Measurements from ENCODE around the gene FOXC1.

The FOXC1 gene

GRCh38 chr6:1609648-1610496, at the start of gene FOXC1:
FOXC1 (plus strand) TSS chr6:1609915; CDS start chr6:1610446, 531 bp downstream.
- no peak for DNase-seq (ENCODE audit: low read depth)

DNA sequence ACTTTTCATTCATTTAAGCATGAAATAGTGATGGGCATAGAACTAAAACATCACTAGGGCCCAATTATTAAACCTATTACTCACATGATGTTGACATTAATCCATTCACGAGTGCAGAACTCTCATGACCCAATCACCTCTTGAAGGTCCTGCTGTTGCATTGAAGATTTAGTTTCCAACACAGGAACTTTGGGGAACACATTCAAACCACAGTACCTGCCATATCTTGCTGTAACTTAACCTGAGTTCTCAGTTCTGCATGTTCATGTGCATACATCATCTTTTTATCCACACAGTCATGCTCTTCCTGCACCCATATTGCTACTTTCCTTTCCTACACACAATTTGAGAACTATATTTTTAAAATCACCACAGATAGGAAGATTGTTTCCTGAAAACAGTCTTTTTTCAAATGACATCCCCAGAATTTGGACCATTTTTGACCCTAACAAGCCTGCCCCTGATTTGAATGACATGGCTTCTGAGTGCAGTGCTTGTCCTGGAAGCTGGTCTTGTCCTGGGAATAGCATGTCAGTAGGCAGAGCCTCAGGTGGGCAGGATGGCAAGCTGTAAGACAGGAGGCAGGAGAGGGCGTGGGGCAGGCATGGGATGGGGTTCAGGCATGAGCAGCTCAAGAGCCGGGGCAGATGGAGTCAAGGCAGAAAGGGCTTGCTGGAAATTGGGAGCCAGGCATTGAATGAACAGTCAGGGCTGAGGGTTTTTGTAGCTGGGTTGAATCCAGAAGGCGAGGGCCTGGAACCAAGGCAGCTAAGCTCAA, 49.2 kb upstream of the FOXC1 start:
- DNase-seq (ENCODE audit: low read depth): no peak

DNA sequence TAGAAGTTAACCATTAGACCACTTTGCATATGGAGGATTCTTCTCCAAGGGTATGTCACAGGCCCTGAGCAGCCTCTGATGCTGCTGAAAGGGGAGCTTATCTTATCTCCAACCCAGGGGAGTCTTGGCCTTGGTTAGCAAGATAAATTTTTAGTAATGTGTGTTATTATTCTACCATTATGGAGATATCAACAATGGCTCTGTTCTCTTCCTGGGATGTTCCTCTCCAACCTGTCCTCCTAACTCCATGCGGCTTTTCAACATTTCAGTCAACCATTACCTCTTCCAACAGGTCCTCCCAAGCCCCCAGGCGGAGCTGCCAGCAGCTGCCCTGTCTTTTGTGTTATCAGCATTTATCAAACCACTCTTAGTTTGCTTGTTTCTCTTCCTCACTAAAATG, 48.4 kb upstream of the FOXC1 start:
- no peak for DNase-seq (ENCODE audit: low read depth)

GRCh38 chr6:1562171-1562955, 47.4 kb upstream of the FOXC1 start:
- DNase-seq (ENCODE audit: low read depth): no peak

DNA sequence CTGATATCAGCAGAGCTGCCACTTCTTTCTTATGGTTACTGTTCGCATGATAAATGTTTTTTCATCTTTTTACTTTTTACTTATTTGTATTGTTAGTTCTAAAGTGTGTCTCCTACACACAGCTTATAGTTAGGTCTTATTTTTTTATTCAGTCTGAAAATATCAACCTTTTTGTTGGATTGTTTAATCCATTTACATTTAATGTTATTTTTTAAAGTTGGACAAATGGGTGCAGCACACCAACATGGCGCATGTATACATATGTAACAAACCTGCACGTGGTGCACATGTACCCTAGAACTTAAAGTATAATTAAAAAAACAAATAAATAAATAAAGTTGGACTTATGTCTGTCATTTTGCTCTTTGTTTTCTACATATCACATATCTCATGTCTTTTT, 40.3 kb upstream of the FOXC1 start:
- DNase-seq (ENCODE audit: low read depth): no peak

DNA sequence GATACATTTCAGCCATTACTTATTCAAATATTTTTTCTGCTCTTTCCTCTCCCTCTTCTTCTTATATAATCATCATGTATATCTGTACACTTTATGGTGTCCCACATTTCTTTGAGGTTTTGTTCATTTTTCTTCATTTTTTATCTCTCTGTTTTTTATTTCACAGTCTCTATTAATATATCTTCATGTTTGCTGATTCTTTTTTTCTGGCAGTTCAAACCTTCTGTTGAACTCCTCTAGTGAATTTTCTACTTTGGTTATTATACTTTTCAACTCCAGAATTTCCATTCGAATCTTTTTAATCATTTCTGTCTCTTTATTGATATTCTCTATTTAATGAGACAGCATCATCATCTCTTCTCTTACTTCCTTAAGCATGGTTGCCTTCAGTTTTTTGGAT, 38.9 kb upstream of the FOXC1 start:
- DNase-seq (ENCODE audit: low read depth): no peak

GRCh38 chr6:1572892-1573291, 36.8 kb upstream of the FOXC1 start:
- no peak for DNase-seq (ENCODE audit: low read depth)

GRCh38 chr6:1574083-1574761, 35.5 kb upstream of the FOXC1 start:
- DNase-seq (ENCODE audit: low read depth): no peak

- no peak for DNase-seq (ENCODE audit: low read depth)
Measured at GRCh38 chr6:1574890-1575209, 34.9 kb upstream of the FOXC1 start.

DNA sequence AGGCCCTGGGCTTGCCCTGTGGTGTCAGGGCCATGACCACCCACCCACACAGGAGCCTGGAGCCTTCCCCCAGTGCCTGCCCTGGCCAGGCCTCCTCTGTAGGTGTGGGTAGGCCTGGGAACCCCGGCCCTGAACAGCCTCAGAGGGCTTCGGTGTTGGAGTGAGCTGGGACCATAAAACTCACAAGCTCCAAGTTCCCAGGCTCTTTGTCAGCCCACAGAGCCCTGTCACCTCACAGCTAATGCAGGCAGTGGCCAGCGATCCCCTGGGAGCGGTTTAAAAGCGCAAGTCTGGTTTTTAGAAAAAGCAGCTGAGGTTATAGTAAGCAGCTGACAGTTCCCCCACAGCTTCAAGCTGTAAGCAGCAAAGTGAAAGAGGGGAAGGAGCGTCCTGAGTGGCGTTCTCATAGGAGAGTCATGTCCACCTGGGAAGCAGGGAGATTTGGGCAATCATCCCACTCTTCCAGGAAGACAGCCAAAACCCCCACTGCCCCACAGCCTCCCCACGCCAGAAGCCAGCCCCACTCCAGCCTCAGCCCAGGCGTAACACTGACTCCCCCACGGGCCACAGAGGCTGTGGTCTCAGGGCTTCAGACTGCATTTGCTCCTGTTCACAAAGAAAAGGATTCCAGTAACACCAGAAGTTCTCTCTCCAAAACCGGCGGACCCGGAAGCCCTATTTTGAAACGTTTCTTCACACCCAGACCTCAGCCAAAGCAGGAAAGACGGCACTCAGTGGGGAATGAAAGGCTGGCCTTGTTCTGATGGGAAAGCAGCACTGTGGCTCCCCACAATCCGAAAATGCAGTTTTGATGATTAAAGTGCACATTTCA, 34.3 kb upstream of the FOXC1 start:
- DNase-seq (ENCODE audit: low read depth): no peak

- no peak for DNase-seq (ENCODE audit: low read depth)
Measured at GRCh38 chr6:1576166-1576565, 33.5 kb upstream of the FOXC1 start.

GRCh38 chr6:1576711-1577110, 33.0 kb upstream of the FOXC1 start:
- no peak for DNase-seq (ENCODE audit: low read depth)

DNA sequence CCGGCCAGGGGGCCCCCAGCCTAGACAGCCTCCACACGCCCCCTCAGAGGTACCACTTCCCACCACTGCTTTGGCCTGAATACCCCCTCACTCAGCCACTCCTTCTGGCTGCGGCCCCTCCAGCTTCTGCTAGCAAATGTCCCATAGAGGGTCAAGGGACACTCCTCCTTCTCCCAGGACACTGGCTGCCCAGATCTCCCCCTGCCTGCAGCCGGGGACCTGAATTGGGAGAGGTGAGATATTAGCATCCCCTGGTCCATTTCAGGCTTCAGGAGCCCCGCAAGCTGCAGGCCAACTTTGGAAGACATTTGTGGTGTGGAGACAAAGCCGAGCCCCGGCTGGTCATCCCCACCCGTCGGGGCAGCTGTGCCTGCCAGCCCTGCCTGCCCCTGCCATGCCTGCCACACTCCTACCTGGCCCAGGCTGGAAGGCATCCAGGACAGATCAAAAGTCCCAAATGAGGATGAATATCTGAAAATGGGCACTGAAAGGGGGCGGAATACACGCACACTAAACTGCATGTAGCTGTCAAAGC, 32.5 kb upstream of the FOXC1 start:
- no peak for DNase-seq (ENCODE audit: low read depth)

- DNase-seq (ENCODE audit: low read depth): no peak
Measured at GRCh38 chr6:1577896-1578745, 31.6 kb upstream of the FOXC1 start.

DNA sequence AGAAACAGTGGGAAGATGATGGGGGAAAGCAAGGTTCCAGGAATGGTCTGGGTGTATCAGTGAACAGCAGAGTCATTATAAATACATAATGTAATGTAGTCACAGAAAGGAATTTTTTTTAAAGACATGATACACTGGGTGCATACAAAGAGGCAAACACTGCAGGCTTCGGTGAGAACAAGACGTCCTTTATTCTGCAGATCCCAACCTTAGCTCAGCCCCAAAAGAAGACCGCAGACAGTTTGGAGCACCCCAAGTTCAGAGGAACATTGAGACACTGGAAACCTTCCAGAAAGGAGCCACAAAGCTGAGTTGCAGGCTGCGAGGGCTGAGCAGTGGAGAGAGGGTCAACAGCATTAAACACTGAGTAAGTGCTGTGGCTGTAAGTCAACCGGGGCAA, 30.6 kb upstream of the FOXC1 start:
- no peak for DNase-seq (ENCODE audit: low read depth)

DNA sequence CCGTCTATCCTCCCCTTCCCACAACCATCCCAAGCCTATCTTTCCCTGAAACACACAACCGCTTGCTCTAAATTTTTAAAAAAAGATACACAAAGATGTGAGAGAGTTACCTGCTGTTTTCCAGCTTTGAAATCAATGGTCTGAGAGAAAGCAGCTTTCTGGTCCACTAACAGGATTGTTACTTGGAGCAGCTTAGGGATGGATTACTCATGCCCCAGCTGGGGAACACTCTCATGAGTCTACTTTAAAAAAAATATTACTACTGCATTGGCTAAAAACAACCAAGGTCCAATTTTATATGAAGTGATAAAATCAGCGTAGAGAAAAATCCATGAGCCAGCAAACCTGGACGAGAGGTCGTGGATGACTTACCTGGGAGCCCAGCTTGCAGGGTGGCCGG, 29.6 kb upstream of the FOXC1 start:
- DNase-seq (ENCODE audit: low read depth): no peak

- DNase-seq (ENCODE audit: low read depth): no peak
Measured at GRCh38 chr6:1580585-1580984, 29.1 kb upstream of the FOXC1 start.

GRCh38 chr6:1581120-1581991, 28.4 kb upstream of the FOXC1 start:
- no peak for DNase-seq (ENCODE audit: low read depth)

GRCh38 chr6:1584146-1584545, 25.6 kb upstream of the FOXC1 start:
- DNase-seq (ENCODE audit: low read depth): no peak

All from activated T-cell treated with anti-CD3 and anti-CD28 coated beads for 1 hour (primary cell).